GM10266 (cell line): ENCODE measurements around the gene SEC63.
A peak's percentile ranks its signal among the peaks of the same experiment; 100 is the strongest.

ENCODE experiments used
- DNase-seq: peaks from one replicate; pipeline ENCODE4 v3.0.0; 2012; ENCODE audit errors: extremely low spot score
- CTCF ChIP-seq: IDR thresholded peaks from 2 replicates; pipeline ENCODE4 v1.5.1; 2012; ENCODE audit warnings: mild to moderate bottlenecking, low read depth; ENCODE audit not compliant: control insufficient read depth, insufficient read depth; ENCODE audit errors: missing control alignments

SEC63 gene

GRCh38 chr6:107983811-107984210 is 25.8 kb upstream of the SEC63 start:
- no peak for DNase-seq
- no peak for TF ChIP-seq CTCF

DNA sequence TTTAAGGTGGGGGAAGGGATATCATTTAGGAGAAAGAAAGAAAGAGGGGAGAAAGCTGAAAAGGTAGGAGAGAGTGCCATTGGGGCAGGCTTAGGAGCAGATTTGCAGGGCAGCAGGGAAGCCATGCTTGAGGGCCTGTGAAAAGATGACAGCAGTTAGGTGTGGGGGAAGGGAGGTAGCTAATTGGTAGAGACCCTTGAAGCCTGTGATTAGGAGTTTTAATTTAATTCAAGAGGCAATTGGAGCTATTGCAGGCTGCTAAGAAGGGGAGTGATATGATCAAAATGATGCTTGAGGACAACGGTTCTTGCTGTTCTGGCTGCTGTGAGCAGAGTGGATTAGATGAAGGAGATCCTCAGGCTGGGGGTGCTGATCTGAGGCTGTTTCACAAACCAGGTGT is 24.5 kb upstream of the SEC63 start:
- DNase-seq, result no peak
- TF ChIP-seq CTCF, result no peak

DNA sequence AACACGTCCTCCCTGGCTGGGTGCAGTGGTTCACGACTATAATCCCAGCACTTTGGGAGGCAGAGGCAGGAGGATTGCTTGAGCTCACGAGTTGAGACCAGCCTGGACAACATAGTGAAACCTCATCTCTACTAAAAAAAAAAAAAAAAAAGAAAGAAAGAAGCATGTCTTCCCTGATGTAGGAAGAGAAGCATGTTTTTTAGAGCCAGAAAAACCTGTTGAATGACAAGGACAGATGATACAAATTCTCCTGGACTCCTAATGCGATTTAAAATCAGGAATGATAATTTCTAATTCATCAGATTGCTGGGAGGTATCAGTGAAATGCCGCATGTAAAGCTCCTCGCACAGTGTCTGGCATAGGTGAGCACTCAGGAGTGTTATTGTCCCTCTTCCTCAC is 23.7 kb upstream of the SEC63 start:
- DNase-seq, result no peak
- TF ChIP-seq CTCF, result no peak

DNA sequence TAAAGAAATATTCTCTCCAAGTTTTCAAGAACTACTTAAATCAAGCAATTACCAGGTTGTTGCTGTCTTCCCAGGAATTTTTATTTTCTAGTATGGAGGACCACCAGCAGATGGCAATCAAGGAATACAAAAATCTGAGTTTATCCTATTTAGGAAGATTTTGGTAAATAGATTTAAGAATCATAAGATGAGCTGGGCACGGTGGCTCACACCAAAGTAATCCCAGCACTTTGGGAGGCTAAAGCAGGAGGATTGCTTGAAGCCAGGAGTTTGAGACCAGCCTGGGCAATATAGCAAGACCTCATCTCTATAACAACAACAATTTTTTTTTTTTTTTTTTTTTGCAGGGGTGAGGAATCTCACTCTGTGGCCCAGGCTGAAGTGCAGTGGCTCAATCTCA is 19.3 kb upstream of the SEC63 start:
- peak; percentile 34 for TF ChIP-seq CTCF
- no peak for DNase-seq

GRCh38 chr6:107976155-107976783 is 18.3 kb upstream of the SEC63 start:
- no peak for TF ChIP-seq CTCF
- DNase-seq, result no peak

- no peak for TF ChIP-seq CTCF
- no peak for DNase-seq
These were observed 15.6 kb upstream of the SEC63 start for GRCh38 chr6:107973594-107973993.

GRCh38 chr6:107972413-107973096 is 14.5 kb upstream of the SEC63 start:
- no peak for DNase-seq
- TF ChIP-seq CTCF, result no peak
